HEK293T (cell line): ENCODE results near the gene TRIM69.

ENCODE experiments used
- ARNT ChIP-seq: fragments of 450-650 bp; IDR thresholded peaks from 2 replicates; pipeline ENCODE4 v1.6.1; 2017; ENCODE audit warnings: mild to moderate bottlenecking
- FOXA1 ChIP-seq: fragments of 450-650 bp; IDR thresholded peaks from 2 replicates; pipeline ENCODE4 v1.6.1; 2016; ENCODE audit warnings: mild to moderate bottlenecking
- FOXM1 ChIP-seq: fragments of 450-650 bp; IDR thresholded peaks from 2 replicates; pipeline ENCODE4 v1.6.1; 2017; ENCODE audit warnings: mild to moderate bottlenecking, borderline replicate concordance
- SP1 ChIP-seq: fragments of 450-650 bp; IDR thresholded peaks from 2 replicates; pipeline ENCODE4 v1.6.1; 2017

DNA sequence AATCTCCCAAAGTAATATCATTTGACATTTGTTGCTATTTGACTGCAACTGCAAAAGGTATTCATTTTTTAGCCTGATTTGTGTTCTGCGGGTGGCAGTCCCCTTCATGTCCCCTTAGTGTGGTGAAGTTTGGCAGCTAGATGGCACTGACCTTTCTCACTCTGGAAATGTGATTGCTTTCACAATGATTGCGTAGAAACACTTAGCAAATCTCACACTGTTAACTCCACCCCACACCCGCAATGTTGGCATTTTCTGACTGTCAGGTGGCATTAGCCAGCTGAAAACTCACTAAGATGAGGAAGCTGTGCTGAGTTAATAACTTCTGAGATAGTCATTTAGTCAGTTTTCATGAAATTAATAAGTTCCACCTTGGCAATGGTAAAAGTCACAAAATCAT, 76.9 kb downstream of the TRIM69 start:
- no peak for TF ChIP-seq FOXA1
- no peak for TF ChIP-seq SP1
- TF ChIP-seq FOXM1: no peak
- no peak for TF ChIP-seq ARNT
